ENCODE measurements around the gene EFCAB11.

- no peak for TF ChIP-seq CTCF (conservative IDR thresholded peaks at IDR 0.05 in 1 of 2, IDR thresholded peaks at IDR 0.05 in 1 of 2; ENCODE audit: low read depth in 1 of 2, low read length in 2 of 2)
- no peak for TF ChIP-seq EZH2 (IDR thresholded peaks at IDR 0.05; ENCODE audit: low read length, missing control alignments)
Measured at GRCh38 chr14:89861630-89862029, 92.9 kb downstream of the EFCAB11 start.

Data from fibroblast of lung (primary cell).